Heart left ventricle (tissue), 16 donors: Measurements from ENCODE around the gene DYNC2LI1. TPM values are rescaled to one million over a fixed set of nuclear protein-coding genes. Genes with fewer than 3 reads are reported as not detected.

Experiments used
- ATAC-seq, 4 donors: fragments of 200-7000 bp; cut with Tn5 transposase; one replicate each; pipeline ENCODE4 v1.9.1; 2020 to 2022; ENCODE audit warnings: moderate library complexity in 4 of 4, mild to moderate bottlenecking in 3 of 4, moderate number of reproducible peaks in 1 of 4
- DNase-seq, 5 donors: peaks; one replicate each; pipeline ENCODE4 v3.0.0-alpha.2; 2020
- H3K27ac ChIP-seq, 12 donors: fragments of 200-600 bp; sonication (generic) in 4 of 12; one replicate each; pipeline versions ENCODE4 v1.5.0 to v1.8.0; 2016 to 2022; ENCODE audit warnings: mild to moderate bottlenecking in 2 of 12
- H3K27me3 ChIP-seq, 9 donors: fragments of 200-600 bp; sonication (generic) in 2 of 9; one replicate each; pipeline versions ENCODE4 v1.5.1 to v1.8.0; 2016 to 2022; ENCODE audit warnings: mild to moderate bottlenecking in 3 of 9
- H3K36me3 ChIP-seq, 9 donors: fragments of 200-600 bp; sonication (generic) in 2 of 9; one replicate each; pipeline versions ENCODE4 v1.5.0 to v1.8.0; 2018 to 2022; ENCODE audit warnings: mild to moderate bottlenecking in 2 of 9
- H3K4me1 ChIP-seq, 12 donors: fragments of 200-600 bp; sonication (generic) in 4 of 12; one replicate each; pipeline versions ENCODE4 v1.5.0 to v1.8.0; 2016 to 2022; ENCODE audit warnings: mild to moderate bottlenecking in 3 of 12
- H3K4me3 ChIP-seq, 12 donors: fragments of 200-600 bp; sonication (generic) in 4 of 12; one replicate each; pipeline versions ENCODE4 v1.5.0 to v1.8.0; 2017 to 2022; ENCODE audit warnings: mild to moderate bottlenecking in 9 of 12, moderate library complexity in 4 of 12
- H3K9me3 ChIP-seq, 12 donors: fragments of 200-600 bp; sonication (generic) in 4 of 12; one replicate each; pipeline versions ENCODE4 v1.5.0 to v1.8.0; 2016 to 2022; ENCODE audit warnings: mild to moderate bottlenecking in 1 of 12
- POLR2A ChIP-seq, 2 donors: fragments of 450-650 bp; IDR thresholded peaks; one replicate each; pipeline ENCODE4 v1.6.1; 2017; ENCODE audit warnings: antibody characterized with exemption in 2 of 2, mild to moderate bottlenecking in 2 of 2, moderate library complexity in 2 of 2
- WGBS, 4 donors: extraction: QIAGEN DNeasy Blood & Tissue Kit in 2 of 4; methylation state at CpG; one replicate each; pipeline versions ENCODE4 v1.1.5 to v1.1.7; 2013 to 2018; 5-methylcytosine and 5-hydroxymethylcytosine counted together
- intact Hi-C, 10 donors: fragments of 100-400 bp; cut with DNase I; formaldehyde crosslinking; loops; one replicate each; pipeline versions ENCODE4 v1.11.1 to v1.14.2; 2022
- polyA plus RNA-seq, 2 donors: library from polyadenylated mRNA; stranded (reverse); fragments of 200-250 nt; gene quantifications; one replicate each; pipeline ENCODE4 v1.2.3, GENCODE V29; 2013
- total RNA-seq, 9 donors: library from RNA; depleted of rRNA in 2 of 9; stranded (reverse); fragments of >200 nt in 2 of 9; fragmentation: NEBNext Ultra II Directional in 3 of 9; extraction: Animal tissue kit (Norgen Biotek cat#: 25700) in 3 of 9; gene quantifications; one replicate each; pipeline versions ENCODE4 v1.1.0 to v1.2.4, GENCODE V29; 2016 to 2023
- TF ChIP-seq, protein P1 (sequence below), 12 donors: fragments of 200-600 bp; sonication (generic) in 4 of 12; IDR thresholded peaks; one replicate each; pipeline versions ENCODE4 v1.5.0 to v1.8.0; 2018 to 2022; ENCODE audit warnings: antibody characterized with exemption in 12 of 12, mild to moderate bottlenecking in 5 of 12
- donor health status: ischemic (EF 13 %, LVEDD 7.1; RV severe dilation, severe dysfunction).
- donor health status: healthy with polysubstance abuse.
- donor health status: DM: no; HTN: yes; CAD: no.
- donor health status: DM: no; HTN: no; CAD: no.
- donor health status: ischemic (EF 25% LVEDD 6.9; RV normal size, moderate dysfunction).
- donor health status: ischemic (EF 25% LVEDD 5.7; RV mildly dilated, moderate dysfunction).
- donor health status: healthy.
- donor health status: DM: yes; HTN: yes; CAD: no.
- donor health status: ischemic (EF 35%, LVEDD 5.7; RV mildly dilated, moderate dysfunction).
- donor health status: nonischemic (EF 11% LVEDD 7.7; RV severe dilation, severe dysfunction).
- donor health status: DM: yes; HTN: yes; CAD: no.
- donor health status: PGD.
- donor health status: ischemic (EF 29% LVEDD 5.4; RV normal size, mild dysfunction).
- donor health status: nonischemic (EF 23%, LVEDD 6.1; RV moderate dilation, normal function).

DYNC2LI1 gene
- total and polyA plus RNA-seq, 11 donors: 4.8 to 17.8 (median 9.6) TPM

GRCh38 chr2:43788646-43789045 is 14.8 kb downstream of the DYNC2LI1 start:
- Histone ChIP-seq H3K36me3 (peaks cover 0 to 90% (median 31%) of the 10 kb centered on the region in 9 donors), H3K4me3 (no peak overlapping the region), H3K27ac (no peak overlapping the region), H3K9me3 (no peaks in the 10 kb centered on the region), H3K4me1 (peaks cover 0 to 11% (median 0%) of the 10 kb centered on the region in 12 donors), H3K27me3 (no peaks in the 10 kb centered on the region)
- DNase-seq (no peak), ATAC-seq (no peak)
- WGBS, 4 donors: 93 to 100% (median 94%) methylated on average over 1 of the region's 1 CpG
- TF ChIP-seq, protein P1, sequence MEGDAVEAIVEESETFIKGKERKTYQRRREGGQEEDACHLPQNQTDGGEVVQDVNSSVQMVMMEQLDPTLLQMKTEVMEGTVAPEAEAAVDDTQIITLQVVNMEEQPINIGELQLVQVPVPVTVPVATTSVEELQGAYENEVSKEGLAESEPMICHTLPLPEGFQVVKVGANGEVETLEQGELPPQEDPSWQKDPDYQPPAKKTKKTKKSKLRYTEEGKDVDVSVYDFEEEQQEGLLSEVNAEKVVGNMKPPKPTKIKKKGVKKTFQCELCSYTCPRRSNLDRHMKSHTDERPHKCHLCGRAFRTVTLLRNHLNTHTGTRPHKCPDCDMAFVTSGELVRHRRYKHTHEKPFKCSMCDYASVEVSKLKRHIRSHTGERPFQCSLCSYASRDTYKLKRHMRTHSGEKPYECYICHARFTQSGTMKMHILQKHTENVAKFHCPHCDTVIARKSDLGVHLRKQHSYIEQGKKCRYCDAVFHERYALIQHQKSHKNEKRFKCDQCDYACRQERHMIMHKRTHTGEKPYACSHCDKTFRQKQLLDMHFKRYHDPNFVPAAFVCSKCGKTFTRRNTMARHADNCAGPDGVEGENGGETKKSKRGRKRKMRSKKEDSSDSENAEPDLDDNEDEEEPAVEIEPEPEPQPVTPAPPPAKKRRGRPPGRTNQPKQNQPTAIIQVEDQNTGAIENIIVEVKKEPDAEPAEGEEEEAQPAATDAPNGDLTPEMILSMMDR (IDR thresholded peaks at IDR 0.05): no peak
- no peak for TF ChIP-seq POLR2A (IDR thresholded peaks at IDR 0.05)
- intact Hi-C loops: no loop called here

DNA sequence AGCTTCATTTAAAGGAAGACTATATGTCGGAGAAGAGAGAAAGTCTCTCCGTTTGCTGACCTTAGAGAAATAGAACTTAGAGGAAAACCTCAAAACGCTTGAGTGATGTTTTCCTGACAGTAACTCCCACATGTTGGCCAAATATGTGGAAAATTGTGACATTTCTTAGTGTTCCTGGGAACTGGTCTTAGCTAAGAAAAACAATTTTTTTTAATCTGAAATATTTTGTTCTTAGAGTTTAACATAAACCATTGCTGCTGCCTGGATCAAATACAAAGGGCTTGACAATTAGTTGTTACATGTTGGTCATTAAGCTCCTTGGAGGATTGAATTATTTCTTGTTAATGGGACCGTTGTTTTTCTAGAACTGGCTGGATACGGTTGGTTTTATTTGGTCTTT is 16.3 kb downstream of the DYNC2LI1 start:
- Histone ChIP-seq H3K4me3 (no peak overlapping the region), H3K27me3 (no peaks in the 10 kb centered on the region), H3K4me1 (peaks cover 0 to 11% (median 0%) of the 10 kb centered on the region in 12 donors), H3K36me3 (peaks cover 0 to 89% (median 31%) of the 10 kb centered on the region in 9 donors), H3K9me3 (no peaks in the 10 kb centered on the region), H3K27ac (peak overlapping the region in 2 of 12 donors; percentile 45 to 73)
- ATAC-seq (no peak), DNase-seq (no peak)
- WGBS, 4 donors: 68 to 83% (median 79%) methylated on average over 5 of the region's 5 CpGs
- TF ChIP-seq, protein P1 (IDR thresholded peaks at IDR 0.05): no peak
- no peak for TF ChIP-seq POLR2A (IDR thresholded peaks at IDR 0.05)
- intact Hi-C loops: no loop called here

- Histone ChIP-seq H3K36me3 (peaks cover 0 to 90% (median 31%) of the 10 kb centered on the region in 9 donors), H3K27me3 (no peaks in the 10 kb centered on the region), H3K4me1 (peaks cover 0 to 11% (median 0%) of the 10 kb centered on the region in 12 donors), H3K4me3 (no peak overlapping the region), H3K27ac (peak overlapping the region in 2 of 12 donors; percentile 30 to 73), H3K9me3 (no peaks in the 10 kb centered on the region)
- no peak for ATAC-seq
- DNase-seq: no peak
- intact Hi-C loops: no loop called here
- 97 to 100% (median 99%) methylated on average over 2 of the region's 2 CpGs for WGBS, 4 donors
- no peak for TF ChIP-seq POLR2A (IDR thresholded peaks at IDR 0.05)
- TF ChIP-seq, protein P1 (IDR thresholded peaks at IDR 0.05): no peak
Observed at GRCh38 chr2:43791035-43791765, 17.4 kb downstream of the DYNC2LI1 start.

GRCh38 chr2:43792653-43793052 is 18.8 kb downstream of the DYNC2LI1 start:
- DNase-seq (no peak), ATAC-seq (no peak)
- H3K9me3 ChIP-seq: no peaks in the 10 kb centered on the region
- H3K36me3 ChIP-seq: peaks cover 0 to 91% (median 30%) of the 10 kb centered on the region in 9 donors
- peaks cover 0 to 11% (median 0%) of the 10 kb centered on the region in 12 donors for H3K4me1 ChIP-seq
- no peaks in the 10 kb centered on the region for H3K27me3 ChIP-seq
- TF ChIP-seq, protein P1 (IDR thresholded peaks at IDR 0.05): no peak
- TF ChIP-seq POLR2A (IDR thresholded peaks at IDR 0.05): no peak
- H3K4me3 ChIP-seq: no peak overlapping the region
- WGBS, 4 donors: 89 to 99% (median 94%) methylated on average over 3 of the region's 3 CpGs
- H3K27ac ChIP-seq: no peak overlapping the region
- intact Hi-C loops: no loop called here
